NCI-H1048 (cell line): ENCODE data around the gene CWH43.
"Not testable (repeated sequence)": the region's sequence is repeated elsewhere in the genome, so short reads cannot be mapped to it uniquely, and the experiment has no call there.

Experiments used
- DNase-seq: peaks from one replicate; lab custom pipeline; 2025; lab: John Stamatoyannopoulos, UW

Gene CWH43

GRCh38 chr4:49097071-49097470 lies 111.0 kb downstream of the CWH43 start:
- DNase-seq, result not testable (repeated sequence)

GRCh38 chr4:49097505-49097904 lies 111.4 kb downstream of the CWH43 start:
- not testable (repeated sequence) for DNase-seq

GRCh38 chr4:49098034-49098759 lies 112.1 kb downstream of the CWH43 start:
- not testable (repeated sequence) for DNase-seq

- DNase-seq, result not testable (repeated sequence)
Measured at GRCh38 chr4:49099831-49100444, 113.9 kb downstream of the CWH43 start.

- DNase-seq, result not testable (repeated sequence)
Measured at GRCh38 chr4:49102344-49102898, 116.3 kb downstream of the CWH43 start.

DNA sequence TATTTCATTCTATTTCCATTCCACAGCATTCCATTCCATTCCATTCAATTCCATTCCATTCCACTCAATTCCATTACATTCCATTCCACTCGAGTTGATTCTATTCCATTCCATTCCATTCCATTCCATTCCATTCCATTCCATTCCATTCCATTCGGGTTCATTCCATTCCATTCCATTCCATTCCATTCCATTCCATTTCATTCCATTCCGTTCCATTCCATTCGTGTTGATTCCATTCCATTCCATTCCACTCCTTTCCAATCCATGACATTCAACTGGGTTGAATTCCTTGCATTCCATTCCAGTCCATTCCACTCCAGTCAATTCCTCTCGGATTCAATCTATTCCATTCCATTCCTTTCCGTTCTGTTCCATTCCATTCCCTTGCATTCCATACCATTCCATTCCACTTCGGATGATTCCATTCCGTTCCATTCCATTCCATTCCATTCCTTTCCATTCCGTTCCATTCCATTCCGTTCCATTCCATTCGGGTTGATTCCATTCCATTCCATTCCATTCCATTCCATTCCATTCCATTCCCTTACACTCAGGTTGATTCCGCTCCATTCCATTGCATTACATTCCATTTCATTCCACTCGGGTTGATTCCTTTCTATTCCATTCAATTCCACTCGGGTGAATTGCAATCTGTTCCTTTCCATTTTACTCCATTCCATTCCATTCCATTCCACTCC lies 117.5 kb downstream of the CWH43 start:
- not testable (repeated sequence) for DNase-seq

GRCh38 chr4:49104231-49104930 lies 118.3 kb downstream of the CWH43 start:
- not testable (repeated sequence) for DNase-seq

- DNase-seq, result not testable (repeated sequence)
Measured at GRCh38 chr4:49105248-49105904, 119.3 kb downstream of the CWH43 start.

DNA sequence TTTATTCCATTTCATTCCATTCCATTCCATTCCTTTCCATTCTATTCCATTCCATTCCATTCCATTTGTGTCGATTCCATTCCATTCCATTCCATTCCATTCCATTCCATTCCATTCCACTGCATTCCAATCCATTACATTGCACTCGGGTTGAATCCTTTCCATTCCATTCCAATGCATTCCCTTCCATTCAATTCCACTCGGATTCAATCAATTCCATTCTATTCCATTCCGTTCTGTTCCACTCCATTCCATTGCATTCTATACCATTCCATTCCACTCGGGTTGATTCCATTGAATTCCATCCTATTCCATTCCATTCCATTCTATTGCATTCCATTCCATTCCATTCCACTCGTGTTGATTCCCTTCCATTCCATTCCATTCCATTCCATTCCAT lies 121.2 kb downstream of the CWH43 start:
- not testable (repeated sequence) for DNase-seq

GRCh38 chr4:49108183-49108978 lies 122.3 kb downstream of the CWH43 start:
- DNase-seq, result not testable (repeated sequence)

- not testable (repeated sequence) for DNase-seq
Measured at GRCh38 chr4:49109567-49110166, 123.6 kb downstream of the CWH43 start.

DNA sequence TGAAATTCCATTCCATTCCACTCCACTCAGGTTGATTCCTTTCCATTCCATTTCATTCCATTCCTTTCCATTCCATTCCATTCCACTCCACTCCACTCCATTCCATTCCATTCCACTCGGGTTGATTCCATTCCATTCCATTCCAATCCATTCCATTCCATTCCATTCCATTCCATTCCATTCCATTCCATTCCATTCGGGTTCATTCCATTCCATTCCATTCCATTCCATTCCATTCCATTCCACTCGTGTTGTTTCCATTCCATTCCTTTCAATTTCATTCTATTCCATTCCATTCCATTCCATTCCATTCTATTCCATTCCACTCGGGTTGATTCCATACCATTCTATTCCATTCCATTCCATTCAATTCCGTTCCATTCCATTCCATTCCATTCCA lies 124.5 kb downstream of the CWH43 start:
- not testable (repeated sequence) for DNase-seq
